Retinal pigment epithelial cell (primary cell): ENCODE measurements around the gene WFDC10A.
"Not testable (repeated sequence)": the region's sequence is repeated elsewhere in the genome, so short reads cannot be mapped to it uniquely, and the experiment has no call there.

ENCODE experiments used
- DNase-seq: peaks from one replicate; pipeline ENCODE4 v3.0.0-alpha.2; 2010; ENCODE audit warnings: low read depth
- H3K4me3 ChIP-seq: 2 replicates; pipeline ENCODE4 v1.5.1; 2011; ENCODE audit warnings: mild to moderate bottlenecking, low read length, control low read depth, moderate library complexity
- TF ChIP-seq, protein P1 (sequence below): conservative IDR thresholded peaks from 2 replicates; pipeline ENCODE4 v1.5.1; 2011; ENCODE audit warnings: low read depth, low read length, control low read depth, inconsistent platforms

WFDC10A gene

DNA sequence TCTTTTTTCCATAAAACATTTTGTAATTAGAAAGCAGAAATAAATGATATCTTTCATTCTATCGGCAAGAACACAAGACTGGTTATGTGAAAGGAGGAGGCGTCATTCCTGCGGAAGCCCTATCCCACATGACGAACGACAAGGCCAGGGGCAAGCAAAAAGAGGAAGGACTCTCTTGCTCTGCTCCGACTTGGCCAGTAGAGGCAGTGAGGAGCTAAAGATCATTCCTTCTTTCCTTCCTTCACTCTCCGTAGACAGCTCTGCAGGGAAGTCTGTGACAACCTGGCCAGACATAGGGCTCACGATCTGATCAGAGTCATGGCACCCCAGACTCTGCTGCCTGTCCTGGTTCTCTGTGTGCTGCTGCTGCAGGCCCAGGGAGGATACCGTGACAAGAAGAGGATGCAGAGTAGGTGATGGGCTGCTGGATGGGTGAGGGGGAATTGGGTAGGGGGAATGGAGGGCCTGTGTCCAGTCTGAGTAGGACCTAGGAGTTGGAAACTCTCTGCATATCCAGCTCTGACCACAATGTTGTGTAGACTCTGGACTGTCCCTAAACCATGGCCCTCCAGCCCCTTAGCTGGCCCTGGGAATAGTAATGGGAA, at the start of gene WFDC10A:
TSS of gene WFDC10A (plus strand) at position 244 of the 605 bp plus-strand sequence. CDS start at position 319, 75 bp downstream.
- TF ChIP-seq, protein P1, sequence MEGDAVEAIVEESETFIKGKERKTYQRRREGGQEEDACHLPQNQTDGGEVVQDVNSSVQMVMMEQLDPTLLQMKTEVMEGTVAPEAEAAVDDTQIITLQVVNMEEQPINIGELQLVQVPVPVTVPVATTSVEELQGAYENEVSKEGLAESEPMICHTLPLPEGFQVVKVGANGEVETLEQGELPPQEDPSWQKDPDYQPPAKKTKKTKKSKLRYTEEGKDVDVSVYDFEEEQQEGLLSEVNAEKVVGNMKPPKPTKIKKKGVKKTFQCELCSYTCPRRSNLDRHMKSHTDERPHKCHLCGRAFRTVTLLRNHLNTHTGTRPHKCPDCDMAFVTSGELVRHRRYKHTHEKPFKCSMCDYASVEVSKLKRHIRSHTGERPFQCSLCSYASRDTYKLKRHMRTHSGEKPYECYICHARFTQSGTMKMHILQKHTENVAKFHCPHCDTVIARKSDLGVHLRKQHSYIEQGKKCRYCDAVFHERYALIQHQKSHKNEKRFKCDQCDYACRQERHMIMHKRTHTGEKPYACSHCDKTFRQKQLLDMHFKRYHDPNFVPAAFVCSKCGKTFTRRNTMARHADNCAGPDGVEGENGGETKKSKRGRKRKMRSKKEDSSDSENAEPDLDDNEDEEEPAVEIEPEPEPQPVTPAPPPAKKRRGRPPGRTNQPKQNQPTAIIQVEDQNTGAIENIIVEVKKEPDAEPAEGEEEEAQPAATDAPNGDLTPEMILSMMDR, result peak; percentile 85
- peak; percentile 2 for DNase-seq
- H3K4me3 ChIP-seq, result no peak within 1 kb of the TSS

DNA sequence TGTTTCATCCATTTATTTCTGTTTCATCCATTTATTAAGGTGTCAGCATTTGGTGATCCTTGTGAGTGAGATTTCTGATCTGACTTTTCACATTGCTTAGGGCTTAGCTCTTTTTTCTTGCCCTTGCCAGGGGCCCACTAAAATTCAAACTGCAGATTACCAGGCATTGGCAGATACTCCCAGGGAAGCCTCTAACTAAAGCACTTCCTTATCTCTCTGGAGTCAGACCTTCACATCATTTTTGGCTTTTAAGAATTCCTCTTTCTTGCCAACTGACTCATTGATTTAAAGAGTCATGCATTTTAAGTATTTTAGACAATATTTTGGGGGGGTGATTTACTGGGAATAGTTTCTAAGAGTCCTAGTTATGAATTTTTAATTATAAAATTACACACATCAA, 47.8 kb upstream of the WFDC10A start:
- TF ChIP-seq, protein P1, result no peak
- no peak for DNase-seq
- H3K4me3 ChIP-seq, result no peak overlapping the region

DNA sequence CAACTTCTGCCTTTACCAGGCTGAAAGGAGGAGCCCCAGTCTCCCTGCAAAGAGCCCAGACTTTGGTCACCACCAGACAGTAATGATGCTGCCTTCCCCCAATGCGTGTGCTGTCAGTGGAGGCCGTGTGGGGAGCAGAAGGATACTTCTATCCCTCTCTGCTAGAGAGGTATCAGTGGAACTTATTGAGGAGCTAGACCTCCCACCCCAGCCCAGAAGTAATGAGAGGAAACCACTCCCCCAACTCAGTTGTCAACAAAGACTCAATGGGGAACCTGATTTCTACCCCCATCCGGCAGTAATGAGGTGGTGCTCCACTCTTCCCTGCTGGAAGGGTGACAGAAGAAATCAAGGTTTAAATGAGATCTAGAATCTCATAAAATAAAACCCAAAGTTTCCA, 46.0 kb upstream of the WFDC10A start:
- no peak overlapping the region for H3K4me3 ChIP-seq
- TF ChIP-seq, protein P1, result no peak

DNA sequence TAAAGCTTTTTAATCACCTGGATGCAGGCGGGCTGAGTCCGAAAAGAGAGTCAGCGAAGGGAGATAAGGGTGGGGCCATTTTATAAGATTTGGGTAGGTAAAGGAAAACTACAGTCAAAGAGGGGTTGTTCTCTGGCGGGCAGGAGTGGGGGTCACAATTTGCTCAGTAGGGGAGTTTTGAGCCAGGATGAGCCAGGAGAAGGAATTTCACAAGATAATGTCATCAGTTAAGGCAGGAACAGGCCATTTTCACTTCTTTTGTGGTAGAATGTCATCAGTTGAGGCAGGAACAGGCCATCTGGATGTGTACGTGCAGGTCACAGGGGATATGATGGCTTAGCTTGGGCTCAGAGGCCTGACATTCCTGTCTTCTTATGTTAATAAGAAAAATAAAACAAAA, 45.2 kb upstream of the WFDC10A start:
- H3K4me3 ChIP-seq, DNase-seq: not testable (repeated sequence)

More for the DNA sequence above, 46.0 kb upstream of the WFDC10A start:
- DNase-seq, result no peak

DNA sequence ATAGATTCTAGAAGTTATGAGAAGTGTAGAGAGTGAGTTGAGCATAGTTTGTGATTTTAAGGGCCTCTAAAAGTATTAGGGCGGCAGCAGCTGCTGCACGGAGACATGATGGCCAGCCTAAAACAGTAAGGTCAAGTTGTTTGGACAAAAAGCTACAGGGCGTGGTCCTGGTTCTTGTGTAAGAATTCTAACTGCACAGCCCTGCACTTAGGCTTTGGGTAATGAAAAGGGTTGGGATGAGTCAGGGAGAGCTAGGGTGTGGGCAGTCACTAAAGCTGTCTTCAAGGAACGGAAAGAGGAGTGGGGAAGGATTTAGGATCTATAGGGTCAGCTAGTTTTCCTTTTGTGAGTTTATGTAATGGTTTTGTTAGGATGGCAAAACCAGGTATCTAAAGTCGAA, 43.6 kb upstream of the WFDC10A start:
- H3K4me3 ChIP-seq, DNase-seq: not testable (repeated sequence)

DNA sequence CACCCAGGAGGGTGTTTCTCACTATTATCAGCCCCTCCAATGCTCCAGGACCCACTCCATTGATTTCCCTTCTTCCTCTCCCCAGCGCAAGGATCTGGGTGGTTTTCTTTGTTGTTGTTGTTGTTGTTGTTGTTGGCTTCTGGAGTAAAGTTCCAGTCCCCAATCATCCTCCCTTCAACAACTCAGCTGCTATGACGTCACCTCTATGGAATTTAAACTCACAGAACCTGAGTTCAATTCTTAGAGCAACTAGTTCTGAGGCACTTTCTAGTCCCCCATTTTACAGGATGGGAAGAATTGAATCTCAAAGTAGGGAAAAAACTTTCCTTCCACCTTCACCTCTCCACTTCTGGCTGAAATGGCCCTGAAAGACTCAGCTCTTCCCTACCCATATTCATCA, 40.7 kb upstream of the WFDC10A start:
- no peak overlapping the region for H3K4me3 ChIP-seq

DNA sequence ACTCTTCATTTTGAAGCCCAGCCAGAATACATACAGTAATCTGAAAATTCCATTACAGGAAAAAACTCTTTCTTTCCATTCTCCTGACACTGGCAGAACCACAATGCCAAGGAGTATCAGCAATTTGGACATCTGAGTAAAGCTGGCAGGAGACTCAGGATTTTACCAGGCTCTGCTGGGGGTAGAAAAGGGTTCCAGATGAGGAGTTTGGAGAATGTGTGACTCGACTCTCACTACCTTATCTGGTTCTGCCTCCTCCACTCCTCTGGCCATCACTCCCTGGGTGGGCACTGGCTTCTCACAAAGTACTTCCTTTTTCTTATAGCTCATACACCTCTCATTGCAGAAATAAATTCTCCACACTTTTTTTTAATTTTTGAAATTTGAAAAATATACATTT, 39.8 kb upstream of the WFDC10A start:
- TF ChIP-seq, protein P1, result no peak
- H3K4me3 ChIP-seq, result no peak overlapping the region
- DNase-seq, result no peak

More for the DNA sequence above, 40.7 kb upstream of the WFDC10A start:
- no peak for DNase-seq
- TF ChIP-seq, protein P1, result no peak

DNA sequence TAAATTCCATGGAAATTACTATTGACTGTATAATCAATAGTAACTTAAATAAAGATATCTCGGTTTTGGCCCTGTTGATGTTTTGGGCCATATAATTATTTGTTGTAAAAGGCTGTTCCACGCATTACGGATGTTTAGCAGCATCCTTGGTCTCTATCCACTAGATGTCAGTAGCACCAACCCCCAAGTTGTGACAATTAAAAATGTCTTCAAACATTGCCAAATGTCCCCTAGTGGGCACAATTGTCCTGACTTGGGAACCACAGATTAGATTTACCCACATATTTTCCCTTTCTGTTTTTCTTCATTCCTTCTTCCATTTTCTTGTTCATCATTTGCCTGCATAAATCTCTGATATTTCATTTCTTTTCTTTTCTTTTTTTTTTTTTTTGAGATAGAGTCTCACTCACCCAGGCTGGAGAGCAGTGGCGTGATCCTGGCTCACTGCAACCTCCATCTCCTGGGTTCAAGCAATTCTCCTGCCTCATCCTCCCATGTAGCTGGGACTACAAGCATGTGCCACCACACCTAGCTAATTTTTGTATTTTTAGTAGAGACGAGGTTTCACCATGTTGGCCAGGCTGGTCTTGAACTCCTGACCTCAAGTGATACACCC, 36.9 kb upstream of the WFDC10A start:
- TF ChIP-seq, protein P1, result peak; percentile 57
- no peak overlapping the region for H3K4me3 ChIP-seq
- no peak for DNase-seq
